Measurements from ENCODE around the gene SMIM14.
"Not testable (repeated sequence)": the region's sequence is repeated elsewhere in the genome, so short reads cannot be mapped to it uniquely, and the experiment has no call there.

Gene SMIM14

DNA sequence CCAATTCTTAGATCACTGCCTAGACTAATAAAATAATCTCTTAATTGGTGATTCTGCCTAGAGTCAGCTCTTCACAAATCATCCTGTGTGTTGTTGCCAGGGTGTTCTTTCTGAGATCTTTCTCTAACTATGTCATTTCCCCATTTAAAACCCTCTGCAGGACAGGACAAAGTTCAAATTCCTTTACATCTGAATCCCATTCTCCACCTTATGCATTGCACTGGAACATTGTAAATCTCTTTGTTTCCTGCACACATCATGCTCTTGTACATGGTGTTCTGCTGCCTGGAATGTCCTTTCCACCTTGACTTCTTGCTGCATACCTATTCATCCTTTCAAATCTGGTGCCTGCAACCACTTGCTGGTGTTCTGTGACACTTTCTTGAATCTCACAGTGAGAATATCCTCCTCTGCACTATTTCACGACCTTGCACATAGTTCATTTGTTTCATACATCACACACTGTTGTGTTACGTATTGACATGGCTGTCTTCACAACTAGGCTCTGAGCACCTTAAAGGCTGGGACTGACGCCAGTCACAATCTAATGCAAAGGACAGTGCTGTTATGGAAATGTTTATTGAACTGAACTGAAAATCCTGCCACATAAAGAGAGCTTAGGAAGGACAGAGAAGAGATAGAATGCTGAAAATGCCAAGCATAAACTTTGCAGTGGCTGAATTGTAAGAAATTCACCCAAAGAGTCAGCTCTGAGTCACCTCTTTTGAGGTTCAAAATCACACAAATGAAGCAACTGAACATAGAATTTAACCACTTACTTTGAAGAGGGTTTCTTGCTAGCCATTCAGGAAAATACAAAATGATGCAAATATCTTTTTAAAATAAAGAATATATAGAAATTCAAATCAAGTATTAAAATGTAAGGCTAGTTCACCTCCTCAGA, 26.4 kb upstream of the SMIM14 start:
- DNase-seq (ENCODE audit: insufficient read length, low spot score), result no peak
- FAIRE-seq, result no peak
- TF ChIP-seq, protein P1, sequence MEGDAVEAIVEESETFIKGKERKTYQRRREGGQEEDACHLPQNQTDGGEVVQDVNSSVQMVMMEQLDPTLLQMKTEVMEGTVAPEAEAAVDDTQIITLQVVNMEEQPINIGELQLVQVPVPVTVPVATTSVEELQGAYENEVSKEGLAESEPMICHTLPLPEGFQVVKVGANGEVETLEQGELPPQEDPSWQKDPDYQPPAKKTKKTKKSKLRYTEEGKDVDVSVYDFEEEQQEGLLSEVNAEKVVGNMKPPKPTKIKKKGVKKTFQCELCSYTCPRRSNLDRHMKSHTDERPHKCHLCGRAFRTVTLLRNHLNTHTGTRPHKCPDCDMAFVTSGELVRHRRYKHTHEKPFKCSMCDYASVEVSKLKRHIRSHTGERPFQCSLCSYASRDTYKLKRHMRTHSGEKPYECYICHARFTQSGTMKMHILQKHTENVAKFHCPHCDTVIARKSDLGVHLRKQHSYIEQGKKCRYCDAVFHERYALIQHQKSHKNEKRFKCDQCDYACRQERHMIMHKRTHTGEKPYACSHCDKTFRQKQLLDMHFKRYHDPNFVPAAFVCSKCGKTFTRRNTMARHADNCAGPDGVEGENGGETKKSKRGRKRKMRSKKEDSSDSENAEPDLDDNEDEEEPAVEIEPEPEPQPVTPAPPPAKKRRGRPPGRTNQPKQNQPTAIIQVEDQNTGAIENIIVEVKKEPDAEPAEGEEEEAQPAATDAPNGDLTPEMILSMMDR (IDR thresholded peaks at IDR 0.05; ENCODE audit: insufficient read depth, missing control alignments), result no peak

DNA sequence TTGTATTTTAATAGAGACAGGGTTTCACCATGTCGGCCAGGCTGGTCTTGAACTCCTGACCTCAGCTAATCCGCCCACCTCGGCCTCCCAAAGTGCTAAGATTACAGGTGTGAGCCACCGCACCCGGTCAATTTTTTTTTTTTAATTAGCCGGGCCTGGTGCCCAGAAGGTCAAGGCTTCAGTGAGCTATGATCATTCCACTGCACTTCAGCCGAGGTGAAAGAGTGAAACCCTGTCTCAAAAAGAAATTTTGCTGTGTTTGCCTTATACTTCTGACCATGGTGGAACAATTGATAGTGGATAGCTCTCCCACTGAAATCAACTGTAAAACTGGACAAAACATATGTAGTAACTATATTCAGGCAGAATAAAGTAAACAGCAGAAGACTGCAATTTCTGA, 24.0 kb upstream of the SMIM14 start:
- TF ChIP-seq, protein P1 (IDR thresholded peaks at IDR 0.05; ENCODE audit: insufficient read depth, missing control alignments), result no peak
- DNase-seq (ENCODE audit: insufficient read length, low spot score), result no peak
- no peak for FAIRE-seq

DNA sequence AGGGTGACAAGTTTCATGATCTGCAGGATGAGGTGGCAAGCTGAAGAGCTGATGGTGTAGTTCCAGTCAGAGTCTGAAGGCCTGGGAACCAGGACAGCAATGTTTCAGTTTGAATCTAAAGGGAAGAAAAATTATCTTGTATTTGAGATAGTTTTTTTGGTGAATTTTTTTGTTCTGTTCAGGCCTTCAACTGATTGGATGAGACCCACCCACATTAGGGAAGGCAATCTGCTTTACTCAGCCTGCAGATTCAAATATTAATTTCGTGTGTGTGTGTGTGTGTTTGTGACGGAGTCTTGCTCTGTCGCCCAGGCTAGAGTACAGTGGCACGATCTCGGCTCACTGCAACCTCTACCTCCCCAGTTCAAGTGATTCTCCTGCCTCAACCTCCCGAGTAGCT, 22.1 kb upstream of the SMIM14 start:
- no peak for DNase-seq (ENCODE audit: insufficient read length, low spot score)
- TF ChIP-seq, protein P1 (IDR thresholded peaks at IDR 0.05; ENCODE audit: insufficient read depth, missing control alignments), result no peak
- no peak for FAIRE-seq

- FAIRE-seq (no peak), DNase-seq (ENCODE audit: insufficient read length, low spot score) (no peak)
- TF ChIP-seq, protein P1 (IDR thresholded peaks at IDR 0.05; ENCODE audit: insufficient read depth, missing control alignments), result no peak
Measured at GRCh38 chr4:39660045-39660444, 21.4 kb upstream of the SMIM14 start.

DNA sequence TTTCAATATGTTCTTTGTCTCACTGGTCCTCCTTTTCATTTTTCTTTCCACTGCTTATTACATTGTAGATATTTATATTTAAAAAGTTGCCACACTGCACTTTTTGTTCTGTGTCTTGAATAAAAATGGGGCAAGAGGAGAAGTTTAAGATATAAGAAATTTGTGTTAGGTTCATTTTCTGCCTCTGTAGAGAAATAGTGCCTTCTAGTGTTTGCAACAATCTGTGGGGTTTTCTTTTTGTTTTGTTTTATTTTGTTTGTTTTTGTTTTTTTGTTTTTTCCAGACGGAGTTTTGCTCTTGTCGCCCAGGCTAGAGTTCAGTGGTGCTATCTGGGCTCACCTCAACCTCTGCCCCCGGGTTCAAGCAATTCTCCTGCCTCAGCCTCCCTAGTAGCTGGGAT, 20.1 kb upstream of the SMIM14 start:
- DNase-seq (ENCODE audit: insufficient read length, low spot score) (no peak), FAIRE-seq (no peak)
- TF ChIP-seq, protein P1 (IDR thresholded peaks at IDR 0.05; ENCODE audit: insufficient read depth, missing control alignments), result no peak

- FAIRE-seq, result no peak
- DNase-seq (ENCODE audit: insufficient read length, low spot score), result no peak
Measured at GRCh38 chr4:39657465-39657864, 18.8 kb upstream of the SMIM14 start.

GRCh38 chr4:39656638-39657037, 18.0 kb upstream of the SMIM14 start:
- not testable (repeated sequence) for DNase-seq (ENCODE audit: insufficient read length, low spot score); FAIRE-seq

More at GRCh38 chr4:39657465-39657864, 18.8 kb upstream of the SMIM14 start:
- TF ChIP-seq, protein P1 (IDR thresholded peaks at IDR 0.05; ENCODE audit: insufficient read depth, missing control alignments), result no peak

All from D721Med (cell line).